Esophagus squamous epithelium (tissue), 4 donors: Measurements from ENCODE around the gene TIAM2.

ENCODE experiments used
- POLR2A ChIP-seq, 4 donors: fragments of 450-650 bp; IDR thresholded peaks; one replicate each; pipeline ENCODE4 v1.6.1; 2017; ENCODE audit warnings: antibody characterized with exemption in 4 of 4, mild to moderate bottlenecking in 4 of 4, moderate library complexity in 3 of 4
- TF ChIP-seq, protein P1 (sequence below), 6 experiments: fragments of 450-650 bp in 4 of 6; fragments of 200-600 bp in 2 of 6; sonication (generic) in 2 of 6; IDR thresholded peaks; one replicate each; pipeline ENCODE4 v1.5.1; 2016 to 2019; ENCODE audit warnings: antibody characterized with exemption in 6 of 6, mild to moderate bottlenecking in 4 of 6, moderate library complexity in 4 of 6

DNA sequence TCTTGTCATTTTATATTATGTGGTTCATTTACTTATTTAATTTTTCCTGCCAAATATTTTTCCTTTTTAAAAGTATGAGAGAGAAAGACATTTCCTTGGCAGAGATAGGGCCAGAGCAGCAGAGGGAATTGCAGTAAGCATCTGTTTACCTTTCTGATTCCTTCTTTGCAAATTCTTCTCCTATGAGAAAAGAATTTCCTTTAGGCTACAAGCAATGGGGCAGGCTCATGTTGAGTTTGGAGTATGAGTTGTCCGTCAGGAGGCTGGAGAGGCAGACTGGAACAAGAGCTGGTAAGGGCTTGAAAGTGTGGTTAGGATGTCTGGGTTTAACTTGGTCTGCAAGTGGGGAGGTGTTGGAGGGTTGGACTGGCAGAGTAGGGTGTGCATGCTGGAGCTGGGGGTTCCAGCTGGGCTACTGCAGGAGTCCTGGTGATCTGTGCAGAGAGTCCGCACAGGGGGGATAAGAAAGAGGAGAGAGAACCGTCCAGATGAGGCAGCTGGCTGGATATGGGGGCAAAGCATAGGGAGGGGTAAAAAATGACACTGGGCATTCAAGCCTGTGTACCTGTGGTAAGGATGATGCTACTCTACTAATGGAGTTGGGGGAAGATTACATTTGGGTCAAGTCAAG lies 19.7 kb downstream of the TIAM2 start:
- TF ChIP-seq, protein P1, sequence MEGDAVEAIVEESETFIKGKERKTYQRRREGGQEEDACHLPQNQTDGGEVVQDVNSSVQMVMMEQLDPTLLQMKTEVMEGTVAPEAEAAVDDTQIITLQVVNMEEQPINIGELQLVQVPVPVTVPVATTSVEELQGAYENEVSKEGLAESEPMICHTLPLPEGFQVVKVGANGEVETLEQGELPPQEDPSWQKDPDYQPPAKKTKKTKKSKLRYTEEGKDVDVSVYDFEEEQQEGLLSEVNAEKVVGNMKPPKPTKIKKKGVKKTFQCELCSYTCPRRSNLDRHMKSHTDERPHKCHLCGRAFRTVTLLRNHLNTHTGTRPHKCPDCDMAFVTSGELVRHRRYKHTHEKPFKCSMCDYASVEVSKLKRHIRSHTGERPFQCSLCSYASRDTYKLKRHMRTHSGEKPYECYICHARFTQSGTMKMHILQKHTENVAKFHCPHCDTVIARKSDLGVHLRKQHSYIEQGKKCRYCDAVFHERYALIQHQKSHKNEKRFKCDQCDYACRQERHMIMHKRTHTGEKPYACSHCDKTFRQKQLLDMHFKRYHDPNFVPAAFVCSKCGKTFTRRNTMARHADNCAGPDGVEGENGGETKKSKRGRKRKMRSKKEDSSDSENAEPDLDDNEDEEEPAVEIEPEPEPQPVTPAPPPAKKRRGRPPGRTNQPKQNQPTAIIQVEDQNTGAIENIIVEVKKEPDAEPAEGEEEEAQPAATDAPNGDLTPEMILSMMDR (IDR thresholded peaks at IDR 0.05) = no peak
- no peak for TF ChIP-seq POLR2A (IDR thresholded peaks at IDR 0.05)
